ENCODE data around the gene KRTAP10-10. TPM values are rescaled to one million over a fixed set of nuclear protein-coding genes. Genes with fewer than 3 reads are reported as not detected.

The KRTAP10-10 gene
- total RNA-seq, 1 donor from 2014 or later = not detected

DNA sequence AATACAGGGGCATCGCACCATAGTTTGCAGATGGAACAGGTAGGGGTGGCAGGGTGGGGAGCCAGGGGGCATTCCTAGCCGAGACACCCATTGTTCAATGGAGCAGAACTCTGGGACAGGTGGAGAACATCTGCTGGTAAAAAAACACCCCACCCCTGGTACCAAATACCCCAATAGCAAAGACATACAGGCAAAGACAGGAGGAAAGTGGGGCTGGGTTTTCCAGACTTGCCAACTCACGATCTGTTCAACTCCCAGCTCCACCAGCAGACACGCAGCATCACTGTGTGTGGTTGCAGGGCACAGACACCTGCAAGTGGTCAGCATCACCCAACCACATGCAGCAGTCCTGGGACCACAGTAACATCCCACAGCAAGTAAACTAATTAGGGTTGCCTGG, 25.6 kb upstream of the KRTAP10-10 start:
- FAIRE-seq = no peak
- TF ChIP-seq, protein P1, sequence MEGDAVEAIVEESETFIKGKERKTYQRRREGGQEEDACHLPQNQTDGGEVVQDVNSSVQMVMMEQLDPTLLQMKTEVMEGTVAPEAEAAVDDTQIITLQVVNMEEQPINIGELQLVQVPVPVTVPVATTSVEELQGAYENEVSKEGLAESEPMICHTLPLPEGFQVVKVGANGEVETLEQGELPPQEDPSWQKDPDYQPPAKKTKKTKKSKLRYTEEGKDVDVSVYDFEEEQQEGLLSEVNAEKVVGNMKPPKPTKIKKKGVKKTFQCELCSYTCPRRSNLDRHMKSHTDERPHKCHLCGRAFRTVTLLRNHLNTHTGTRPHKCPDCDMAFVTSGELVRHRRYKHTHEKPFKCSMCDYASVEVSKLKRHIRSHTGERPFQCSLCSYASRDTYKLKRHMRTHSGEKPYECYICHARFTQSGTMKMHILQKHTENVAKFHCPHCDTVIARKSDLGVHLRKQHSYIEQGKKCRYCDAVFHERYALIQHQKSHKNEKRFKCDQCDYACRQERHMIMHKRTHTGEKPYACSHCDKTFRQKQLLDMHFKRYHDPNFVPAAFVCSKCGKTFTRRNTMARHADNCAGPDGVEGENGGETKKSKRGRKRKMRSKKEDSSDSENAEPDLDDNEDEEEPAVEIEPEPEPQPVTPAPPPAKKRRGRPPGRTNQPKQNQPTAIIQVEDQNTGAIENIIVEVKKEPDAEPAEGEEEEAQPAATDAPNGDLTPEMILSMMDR (IDR thresholded peaks at IDR 0.05; ENCODE audit: insufficient read depth, low read length, severe bottlenecking) = no peak
- no peak for DNase-seq (ENCODE audit: low read depth)
- no peak overlapping the region for H3K4me3 ChIP-seq (ENCODE audit: low read depth, low read length)
- H3K27me3 ChIP-seq (ENCODE audit: control insufficient read depth, insufficient read depth, low read length) = no peaks in the 10 kb centered on the region
- no peaks in the 10 kb centered on the region for H3K36me3 ChIP-seq (ENCODE audit: control insufficient read depth, insufficient read depth, low read length)

DNA sequence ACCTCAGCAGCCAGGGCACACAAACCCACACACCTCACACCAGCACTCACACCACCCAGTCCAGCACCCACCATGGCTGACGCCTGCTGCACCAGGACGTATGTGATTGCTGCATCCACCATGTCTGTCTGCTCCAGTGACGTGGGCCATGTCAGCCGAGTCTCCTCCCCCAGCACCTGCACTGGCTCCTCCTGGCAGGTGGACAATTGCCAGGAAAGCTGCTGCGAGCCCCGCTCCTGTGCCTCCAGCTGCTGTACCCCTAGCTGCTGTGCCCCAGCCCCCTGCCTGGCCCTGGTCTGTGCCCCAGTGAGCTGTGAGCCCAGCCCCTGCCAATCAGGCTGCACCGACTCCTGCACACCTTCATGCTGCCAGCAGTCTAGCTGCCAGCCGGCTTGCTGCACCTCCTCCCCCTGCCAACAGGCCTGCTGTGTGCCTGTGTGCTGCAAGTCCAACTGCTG, 25.1 kb upstream of the KRTAP10-10 start, which contains the start of gene KRTAP10-8:
TSS of gene KRTAP10-8 (plus strand) at position 51 of the 458 bp plus-strand sequence. CDS start at position 73, 22 bp downstream.
- TF ChIP-seq, protein P1 (IDR thresholded peaks at IDR 0.05; ENCODE audit: insufficient read depth, low read length, severe bottlenecking) = no peak
- H3K27me3 ChIP-seq (ENCODE audit: control insufficient read depth, insufficient read depth, low read length) = no peaks in the 10 kb centered on the region
- no peak for FAIRE-seq
- DNase-seq (ENCODE audit: low read depth) = no peak
- no peaks in the 10 kb centered on the region for H3K36me3 ChIP-seq (ENCODE audit: control insufficient read depth, insufficient read depth, low read length)
- H3K4me3 ChIP-seq (ENCODE audit: low read depth, low read length) = no peak within 1 kb of the TSS

DNA sequence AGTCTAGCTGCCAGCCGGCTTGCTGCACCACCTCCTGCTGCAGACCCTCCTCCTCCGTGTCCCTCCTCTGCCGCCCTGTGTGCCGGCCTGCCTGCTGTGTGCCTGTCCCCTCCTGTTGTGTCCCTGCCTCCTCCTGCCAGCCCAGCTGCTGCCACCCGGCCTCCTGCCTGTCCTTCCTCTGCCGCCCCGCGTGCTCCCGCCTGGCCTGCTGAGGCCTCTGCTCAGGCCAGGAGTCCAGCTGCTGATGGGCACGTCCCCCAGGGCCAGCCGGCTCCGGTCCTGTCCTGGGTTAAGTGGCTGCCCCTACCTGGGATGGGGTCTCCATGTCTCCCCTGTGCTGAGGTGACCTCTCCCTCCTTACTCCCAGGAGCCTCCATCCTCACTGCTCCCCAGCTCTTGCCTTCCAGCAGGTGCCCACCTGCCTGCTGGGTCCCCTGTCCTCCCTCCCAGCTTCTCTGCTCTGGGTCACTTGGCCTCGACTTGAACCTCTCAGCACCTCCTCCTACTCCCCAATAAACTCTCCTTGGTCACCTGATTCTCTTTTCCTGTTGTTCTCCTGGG, 24.4 kb upstream of the KRTAP10-10 start:
- no peaks in the 10 kb centered on the region for H3K36me3 ChIP-seq (ENCODE audit: control insufficient read depth, insufficient read depth, low read length)
- no peak overlapping the region for H3K4me3 ChIP-seq (ENCODE audit: low read depth, low read length)
- DNase-seq (ENCODE audit: low read depth) (no peak), FAIRE-seq (no peak)
- TF ChIP-seq, protein P1 (IDR thresholded peaks at IDR 0.05; ENCODE audit: insufficient read depth, low read length, severe bottlenecking) = no peak
- H3K27me3 ChIP-seq (ENCODE audit: control insufficient read depth, insufficient read depth, low read length) = no peaks in the 10 kb centered on the region

DNA sequence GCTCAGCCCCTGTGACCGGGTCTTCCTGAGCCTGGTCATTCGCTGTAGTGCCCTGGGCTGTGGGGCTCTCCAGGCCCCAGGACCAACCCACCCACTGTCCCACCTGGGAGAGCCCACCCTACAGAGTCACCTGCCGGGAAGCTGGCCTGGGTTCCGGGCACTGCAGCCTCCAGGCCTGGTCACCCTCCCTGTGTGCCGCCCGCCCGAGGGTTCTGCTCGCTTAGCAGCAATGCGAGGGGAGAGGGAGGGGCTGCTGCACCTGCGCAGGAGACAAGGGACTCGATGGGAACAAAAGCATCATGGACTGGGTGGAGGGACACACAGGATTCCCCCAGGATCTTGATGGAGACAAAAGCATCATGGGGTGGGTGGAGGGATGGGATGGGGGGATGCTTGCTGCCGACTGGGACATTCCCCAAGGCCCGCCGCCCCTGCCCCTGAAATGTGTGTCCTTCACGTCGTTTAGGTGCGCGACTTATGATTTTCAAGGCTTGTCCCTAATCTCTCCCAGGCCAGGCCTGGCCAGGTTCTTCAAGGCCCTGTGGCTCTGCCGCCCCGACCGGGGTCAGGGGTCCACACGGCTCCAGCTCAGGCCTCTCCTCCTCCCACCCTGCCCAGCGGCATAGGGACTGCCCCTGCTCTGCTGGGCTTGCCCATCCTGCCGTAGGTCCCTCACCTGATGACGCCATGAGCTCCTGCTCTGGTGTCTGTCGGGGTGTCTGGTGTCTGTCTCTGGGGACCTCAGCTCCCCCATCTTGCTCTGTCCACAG, 23.6 kb upstream of the KRTAP10-10 start:
- H3K4me3 ChIP-seq (ENCODE audit: low read depth, low read length) = no peak overlapping the region
- no peak for DNase-seq (ENCODE audit: low read depth)
- H3K36me3 ChIP-seq (ENCODE audit: control insufficient read depth, insufficient read depth, low read length) = no peaks in the 10 kb centered on the region
- no peaks in the 10 kb centered on the region for H3K27me3 ChIP-seq (ENCODE audit: control insufficient read depth, insufficient read depth, low read length)
- TF ChIP-seq, protein P1 (IDR thresholded peaks at IDR 0.05; ENCODE audit: insufficient read depth, low read length, severe bottlenecking) = no peak
- FAIRE-seq = no peak

DNA sequence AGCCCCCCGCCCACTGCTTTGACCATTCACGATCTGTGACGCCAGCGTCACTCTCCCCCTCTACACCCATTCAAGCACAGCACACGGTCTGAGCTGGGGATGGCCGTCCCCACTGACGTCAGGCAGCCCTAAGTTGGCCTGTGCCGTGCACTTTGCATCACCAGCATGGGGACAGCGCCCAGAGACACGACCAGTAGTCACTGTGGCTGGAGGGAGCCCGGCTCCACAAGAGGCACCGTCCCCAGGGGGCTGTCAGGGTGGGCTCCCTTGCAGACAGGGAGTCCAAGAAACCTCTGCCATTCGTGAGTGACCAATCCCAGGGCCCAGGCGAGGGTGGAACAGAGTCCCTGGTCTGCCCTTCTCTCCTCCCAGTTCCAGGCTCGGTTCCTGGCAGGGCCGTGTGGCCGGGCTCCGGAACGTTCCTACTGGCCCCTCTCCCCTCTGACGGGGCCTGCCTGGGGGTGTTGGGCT, 23.0 kb upstream of the KRTAP10-10 start:
- TF ChIP-seq, protein P1 (IDR thresholded peaks at IDR 0.05; ENCODE audit: insufficient read depth, low read length, severe bottlenecking) = no peak
- FAIRE-seq (no peak), DNase-seq (ENCODE audit: low read depth) (no peak)
- Histone ChIP-seq H3K27me3 (ENCODE audit: control insufficient read depth, insufficient read depth, low read length) (no peaks in the 10 kb centered on the region), H3K4me3 (ENCODE audit: low read depth, low read length) (no peak overlapping the region), H3K36me3 (ENCODE audit: control insufficient read depth, insufficient read depth, low read length) (no peaks in the 10 kb centered on the region)

Data from bronchial epithelial cell (primary cell).